Sigmoid colon (tissue), 4 donors: ENCODE results near the gene NELFA.

Source experiments
- EP300 ChIP-seq, 4 donors: sonication (generic); formaldehyde crosslinking; IDR thresholded peaks; one replicate each; pipeline ENCODE4 v1.6.1; 2017; ENCODE audit warnings: antibody characterized with exemption in 4 of 4
- POLR2A ChIP-seq, 2 donors: fragments of 450-650 bp; IDR thresholded peaks; one replicate each; pipeline ENCODE4 v1.6.1; 2016; ENCODE audit warnings: antibody characterized with exemption in 2 of 2, mild to moderate bottlenecking in 2 of 2, moderate library complexity in 2 of 2
- POLR2AphosphoS5 ChIP-seq, 4 donors: sonication (generic); formaldehyde crosslinking; IDR thresholded peaks; one replicate each; pipeline ENCODE4 v1.6.1; 2017; ENCODE audit warnings: antibody characterized with exemption in 4 of 4
- TF ChIP-seq, protein P1 (sequence below), 4 experiments: fragments of 450-650 bp in 3 of 4; fragments of 200-600 bp in 1 of 4; IDR thresholded peaks; one replicate each; pipeline ENCODE4 v1.5.1; 2016 to 2019; ENCODE audit warnings: antibody characterized with exemption in 4 of 4, mild to moderate bottlenecking in 3 of 4, moderate library complexity in 2 of 4

DNA sequence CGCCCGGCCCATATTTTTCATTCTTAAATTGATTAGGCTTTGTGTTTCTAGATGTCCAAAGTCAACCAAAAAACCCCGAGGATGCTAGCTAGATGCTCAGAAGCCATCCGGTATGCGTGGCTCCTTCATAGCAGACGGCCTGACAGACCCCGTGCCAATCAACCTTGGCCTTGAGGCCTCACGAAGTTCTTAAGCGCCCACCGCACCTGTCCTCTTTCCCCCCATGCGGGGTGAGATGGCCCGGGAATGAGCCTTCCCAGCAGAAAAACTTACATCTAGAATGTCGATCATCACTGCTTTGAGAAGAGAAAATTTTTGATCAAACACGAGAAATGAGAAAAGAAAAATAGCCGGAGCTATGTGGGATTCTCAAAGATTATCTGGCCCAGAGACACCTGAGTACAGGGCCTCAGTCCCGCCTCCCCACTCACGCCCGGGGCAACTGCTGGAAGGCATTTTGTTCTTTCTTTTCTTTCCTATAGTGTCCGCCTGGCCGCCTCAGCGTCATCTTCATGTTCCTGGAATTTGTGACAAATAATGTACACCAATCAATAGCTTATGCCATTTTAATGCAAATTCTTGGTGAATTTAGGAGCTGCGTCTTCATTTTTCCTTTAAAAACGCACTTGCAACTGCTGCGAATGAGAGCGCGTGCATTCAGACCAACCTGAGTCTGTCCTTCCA is 48.8 kb upstream of the NELFA start:
- no peak for TF ChIP-seq POLR2A (IDR thresholded peaks at IDR 0.05)
- TF ChIP-seq POLR2AphosphoS5 (IDR thresholded peaks at IDR 0.05) = no peak
- TF ChIP-seq, protein P1, sequence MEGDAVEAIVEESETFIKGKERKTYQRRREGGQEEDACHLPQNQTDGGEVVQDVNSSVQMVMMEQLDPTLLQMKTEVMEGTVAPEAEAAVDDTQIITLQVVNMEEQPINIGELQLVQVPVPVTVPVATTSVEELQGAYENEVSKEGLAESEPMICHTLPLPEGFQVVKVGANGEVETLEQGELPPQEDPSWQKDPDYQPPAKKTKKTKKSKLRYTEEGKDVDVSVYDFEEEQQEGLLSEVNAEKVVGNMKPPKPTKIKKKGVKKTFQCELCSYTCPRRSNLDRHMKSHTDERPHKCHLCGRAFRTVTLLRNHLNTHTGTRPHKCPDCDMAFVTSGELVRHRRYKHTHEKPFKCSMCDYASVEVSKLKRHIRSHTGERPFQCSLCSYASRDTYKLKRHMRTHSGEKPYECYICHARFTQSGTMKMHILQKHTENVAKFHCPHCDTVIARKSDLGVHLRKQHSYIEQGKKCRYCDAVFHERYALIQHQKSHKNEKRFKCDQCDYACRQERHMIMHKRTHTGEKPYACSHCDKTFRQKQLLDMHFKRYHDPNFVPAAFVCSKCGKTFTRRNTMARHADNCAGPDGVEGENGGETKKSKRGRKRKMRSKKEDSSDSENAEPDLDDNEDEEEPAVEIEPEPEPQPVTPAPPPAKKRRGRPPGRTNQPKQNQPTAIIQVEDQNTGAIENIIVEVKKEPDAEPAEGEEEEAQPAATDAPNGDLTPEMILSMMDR (IDR thresholded peaks at IDR 0.05) = no peak
- no peak for TF ChIP-seq EP300 (IDR thresholded peaks at IDR 0.05)
